HG02970 (cell line): ENCODE data around the gene SCNN1B.
"Not testable (repeated sequence)": the region's sequence is repeated elsewhere in the genome, so short reads cannot be mapped to it uniquely, and the experiment has no call there.

ENCODE experiments used
- ATAC-seq: cut with Tn5 transposase; IDR thresholded peaks from one replicate; pipeline ENCODE4 v1.9.1; 2021; ENCODE audit warnings: mild to moderate bottlenecking, moderate library complexity, moderate number of reproducible peaks; ENCODE audit not compliant: unreplicated experiment, low FRiP score

The SCNN1B gene

DNA sequence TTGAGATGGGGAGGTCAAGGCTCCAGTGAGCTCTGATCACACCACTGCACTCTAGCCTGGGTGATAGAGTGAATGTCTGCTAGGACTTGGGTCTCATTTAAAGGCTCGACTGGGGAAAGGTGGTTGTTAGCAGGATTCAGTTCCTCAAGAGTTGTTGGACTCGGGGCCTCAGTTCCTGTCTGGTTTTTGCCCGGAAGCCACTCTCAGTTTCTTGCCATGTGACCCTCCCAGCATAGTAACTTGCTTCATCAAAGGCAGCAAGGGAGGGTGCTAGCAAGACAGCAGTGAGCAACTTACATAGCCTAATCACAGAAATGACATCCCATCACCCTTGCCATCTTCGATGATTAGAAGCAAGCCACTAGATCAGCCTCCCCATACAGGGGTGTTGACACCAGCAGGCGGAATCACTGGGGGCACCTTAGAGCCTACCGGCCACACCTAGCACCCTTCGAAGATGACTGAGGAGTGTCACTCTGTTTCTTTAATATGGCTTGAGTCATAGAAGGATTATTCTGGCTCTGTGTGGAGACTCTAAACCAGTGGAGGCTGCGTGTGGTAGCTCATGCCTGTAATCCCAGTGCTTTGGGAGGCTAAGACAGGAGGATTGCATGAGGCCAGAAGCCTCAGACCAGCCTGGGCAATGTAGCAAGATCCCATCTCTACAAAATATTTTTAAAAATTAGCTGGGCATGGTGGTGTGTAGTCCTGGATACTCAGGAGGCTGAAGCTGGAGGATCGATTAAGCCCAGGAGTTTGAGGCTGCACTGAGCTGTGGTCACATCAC, 13.2 kb upstream of the SCNN1B start:
- ATAC-seq: no peak

DNA sequence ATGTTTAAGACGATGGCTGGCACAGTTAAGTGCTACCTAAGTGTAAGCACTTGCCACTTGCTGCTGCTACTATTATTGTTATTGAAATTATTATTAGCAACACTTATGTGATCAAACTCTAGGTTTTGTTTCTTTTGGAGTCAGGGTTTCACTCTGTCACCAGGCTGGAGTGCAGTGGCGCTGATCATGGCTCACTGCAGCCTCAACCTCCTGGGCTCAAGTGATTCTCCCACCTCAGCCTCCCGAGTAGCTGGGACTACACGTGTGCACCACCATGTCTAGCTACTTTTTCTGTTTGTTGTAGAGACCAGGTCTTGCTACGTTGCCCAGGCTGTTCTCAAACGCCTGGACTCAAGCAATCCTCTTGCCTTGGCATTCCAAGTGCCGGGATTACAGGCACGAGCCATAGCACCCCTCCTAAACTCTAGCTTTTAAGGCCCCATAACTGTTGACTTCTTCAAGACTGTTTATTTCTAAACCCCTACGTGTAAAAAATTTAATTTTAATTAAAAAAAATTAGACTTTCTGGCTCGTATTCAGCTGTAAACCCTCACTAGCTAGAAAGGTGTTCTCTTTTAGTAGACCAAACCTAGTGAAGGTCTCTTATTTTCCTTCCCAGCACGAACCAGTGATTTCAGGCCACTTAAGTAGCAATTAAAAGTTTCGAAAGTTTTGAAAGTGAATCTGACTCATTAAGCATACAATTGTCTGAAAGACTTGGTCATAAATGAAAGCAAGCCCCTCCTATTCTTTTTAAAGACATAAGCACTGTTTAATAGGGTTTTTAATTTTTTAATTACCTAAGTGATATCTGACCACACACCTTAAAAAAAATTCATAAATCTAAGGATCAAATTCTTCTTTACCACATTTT, 11.7 kb upstream of the SCNN1B start:
- ATAC-seq: no peak

DNA sequence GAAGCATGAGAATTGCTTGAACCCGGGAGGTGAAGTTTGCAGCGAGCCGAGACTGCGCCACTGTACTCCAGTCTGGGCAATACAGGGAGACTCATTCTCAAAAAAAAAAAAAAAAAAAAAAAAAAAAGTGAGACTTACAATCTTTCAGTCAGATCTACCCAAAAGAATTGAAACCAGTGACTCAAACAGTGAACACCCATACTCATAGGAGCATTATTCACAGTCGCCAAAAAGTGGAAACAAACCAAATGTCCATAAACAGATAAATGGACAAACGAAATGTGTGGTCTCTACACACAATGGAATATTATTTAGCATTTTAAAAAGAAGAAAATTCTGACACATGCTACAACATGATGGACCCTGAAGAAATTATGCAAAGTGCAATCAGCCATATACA, 9.1 kb upstream of the SCNN1B start:
- no peak for ATAC-seq

DNA sequence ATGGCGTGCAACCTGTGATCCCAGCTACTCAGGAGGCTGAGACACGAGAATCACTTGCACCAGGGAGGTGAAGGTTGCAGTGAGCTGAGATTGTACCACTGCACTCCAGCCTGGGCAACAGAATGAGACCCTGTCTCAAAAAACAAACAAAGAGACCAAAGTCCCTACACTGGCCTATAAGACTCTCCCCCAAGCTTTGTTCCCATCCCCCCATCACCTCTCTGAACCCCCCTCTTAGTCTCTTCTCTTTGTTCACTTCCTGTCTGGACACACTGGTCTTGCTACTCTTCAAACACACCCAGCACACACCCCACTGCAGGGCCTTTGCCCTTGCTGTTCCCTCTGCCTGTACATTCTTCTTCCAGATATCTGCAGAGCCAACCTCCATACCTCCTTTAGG, 7.8 kb upstream of the SCNN1B start:
- no peak for ATAC-seq

DNA sequence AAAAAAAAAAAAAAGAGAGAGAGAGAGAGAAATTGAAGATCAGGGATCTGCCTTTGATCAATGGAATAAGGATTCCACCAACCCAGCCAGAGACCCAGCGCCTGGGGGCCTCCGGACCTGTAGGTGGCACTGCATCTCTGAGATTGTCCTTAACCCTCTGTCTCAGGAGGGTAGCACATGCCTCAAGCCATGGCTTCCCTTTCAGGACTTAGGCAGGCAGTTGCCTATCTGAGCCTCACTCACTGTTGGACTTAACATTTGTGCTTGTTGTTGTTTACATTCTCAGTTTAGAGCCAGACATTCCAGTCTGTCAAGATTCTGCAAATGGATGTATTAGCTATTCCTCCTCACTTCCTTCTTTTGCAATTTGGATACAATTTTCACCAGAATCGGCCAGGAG, 5.1 kb upstream of the SCNN1B start:
- ATAC-seq: no peak

DNA sequence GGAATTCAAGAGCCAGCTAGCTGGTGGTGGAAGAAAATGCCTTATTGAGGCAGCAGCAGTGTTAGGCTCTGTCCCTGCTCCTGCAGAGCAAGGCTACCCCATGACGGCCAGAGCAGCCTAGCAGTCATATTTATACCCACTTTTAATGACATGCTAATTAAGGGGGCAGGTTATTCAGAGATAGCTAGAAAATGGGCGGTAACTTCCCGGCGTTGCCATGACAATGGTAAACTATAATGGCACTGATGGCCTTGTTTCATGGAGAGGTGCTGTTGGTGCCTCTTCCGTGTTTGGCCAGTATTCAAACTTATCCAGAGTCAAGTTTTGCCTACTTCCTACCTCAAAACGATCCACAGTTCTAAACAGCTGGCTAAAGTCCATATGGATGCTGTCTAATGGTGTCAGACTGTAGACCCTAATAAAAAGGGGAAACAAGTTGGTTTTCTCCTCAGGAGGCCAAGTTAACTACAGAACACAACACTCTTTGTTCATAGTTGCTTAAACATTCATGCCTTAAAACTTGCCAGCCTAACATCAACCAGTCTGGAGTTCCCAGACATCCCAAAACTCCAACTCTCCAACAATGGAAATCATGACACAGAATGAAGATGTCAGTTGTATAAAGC, 3.7 kb upstream of the SCNN1B start:
- ATAC-seq: no peak

DNA sequence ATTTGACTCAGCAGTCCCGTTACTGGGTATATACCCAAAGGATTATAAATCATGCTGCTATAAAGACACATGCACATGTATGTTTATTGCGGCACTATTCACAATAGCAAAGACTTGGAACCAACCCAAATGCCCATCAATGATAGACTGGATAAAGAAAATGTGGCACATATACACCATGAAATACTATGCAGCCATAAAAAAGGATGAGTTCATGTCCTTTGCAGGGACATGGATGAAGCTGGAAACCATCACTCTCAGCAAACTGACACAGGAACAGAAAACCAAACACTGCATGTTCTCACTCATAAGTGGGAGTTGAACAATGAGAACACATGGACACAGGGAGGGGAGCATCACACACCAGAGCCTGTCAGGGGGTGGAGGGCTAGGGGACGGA, 2.3 kb upstream of the SCNN1B start:
- ATAC-seq: not testable (repeated sequence)

DNA sequence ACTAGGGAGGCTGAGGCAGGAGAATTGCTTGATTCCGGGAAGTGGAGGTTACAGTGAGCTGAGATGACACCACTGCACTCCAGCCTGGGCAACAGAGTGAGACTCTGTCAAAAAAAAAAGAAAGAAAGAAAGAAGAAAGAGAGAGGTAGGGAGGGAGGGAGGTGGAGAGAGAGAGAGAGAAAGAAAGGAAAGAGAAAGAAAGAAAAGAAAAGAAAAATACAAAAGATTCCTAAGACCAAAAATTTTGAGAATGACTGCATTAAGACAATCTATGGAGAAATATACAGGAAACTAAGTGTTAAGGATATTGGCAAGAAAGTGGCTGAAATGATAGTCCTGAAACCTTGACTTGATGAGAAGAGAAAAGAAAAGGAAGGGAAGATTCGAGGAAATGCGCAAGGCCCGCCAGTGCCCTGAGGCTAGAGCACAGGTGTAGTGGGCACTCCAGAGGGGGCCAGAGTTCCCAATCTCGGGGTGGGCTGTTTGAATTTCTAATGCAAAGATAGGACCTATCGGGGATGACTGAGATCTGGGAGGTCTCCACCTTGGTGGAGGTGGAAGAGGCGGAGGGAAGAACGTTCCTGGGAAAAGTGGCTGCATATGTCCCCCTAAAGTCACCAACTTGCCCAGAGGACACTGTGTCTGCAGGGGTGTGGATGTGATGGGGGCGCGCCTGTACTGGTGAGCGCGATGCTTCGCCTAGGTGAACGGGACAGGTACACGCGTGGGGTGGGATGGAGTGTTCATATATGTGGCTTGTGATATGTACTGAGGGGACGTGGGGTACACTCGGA, 654 bp upstream of the SCNN1B start:
- ATAC-seq: no peak

DNA sequence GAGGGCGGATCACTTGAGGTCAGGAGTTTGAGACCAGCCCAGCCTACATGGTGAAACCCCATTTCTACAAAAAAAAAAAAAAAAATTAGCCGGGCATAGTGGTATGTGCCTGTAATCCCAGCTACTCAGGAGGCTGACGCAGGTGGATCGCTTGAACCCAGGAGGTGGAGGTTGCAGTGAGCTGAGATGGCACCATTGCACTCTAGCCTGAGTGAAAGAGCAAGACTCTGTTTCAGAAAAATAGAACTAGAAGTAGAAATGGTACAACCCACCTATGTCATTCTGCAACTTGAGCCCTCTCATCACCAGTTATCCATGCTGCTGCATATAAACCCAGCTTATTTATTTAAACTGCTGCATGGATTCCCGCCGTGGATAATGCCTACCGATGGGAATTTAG, 1.6 kb downstream of the SCNN1B start:
- no peak for ATAC-seq

DNA sequence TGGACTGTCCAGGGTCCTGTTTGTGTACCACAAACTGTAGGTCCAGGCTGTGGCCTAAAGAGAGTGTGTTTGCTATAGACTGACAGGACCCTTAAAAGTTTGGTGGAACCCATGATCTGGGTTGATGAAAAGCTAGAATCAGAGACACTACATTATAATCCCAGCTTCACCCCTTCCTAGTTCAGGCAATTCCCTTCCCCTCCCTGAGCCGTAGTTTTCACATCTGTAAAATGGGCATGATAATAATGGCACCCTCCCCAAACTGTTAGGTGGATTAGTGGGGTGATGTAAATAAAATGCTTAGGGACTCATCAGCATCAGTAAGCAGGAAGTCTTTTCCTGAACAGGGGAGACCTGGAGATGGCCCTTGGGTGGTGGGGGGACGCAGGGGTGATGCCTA, 2.5 kb downstream of the SCNN1B start:
- no peak for ATAC-seq

DNA sequence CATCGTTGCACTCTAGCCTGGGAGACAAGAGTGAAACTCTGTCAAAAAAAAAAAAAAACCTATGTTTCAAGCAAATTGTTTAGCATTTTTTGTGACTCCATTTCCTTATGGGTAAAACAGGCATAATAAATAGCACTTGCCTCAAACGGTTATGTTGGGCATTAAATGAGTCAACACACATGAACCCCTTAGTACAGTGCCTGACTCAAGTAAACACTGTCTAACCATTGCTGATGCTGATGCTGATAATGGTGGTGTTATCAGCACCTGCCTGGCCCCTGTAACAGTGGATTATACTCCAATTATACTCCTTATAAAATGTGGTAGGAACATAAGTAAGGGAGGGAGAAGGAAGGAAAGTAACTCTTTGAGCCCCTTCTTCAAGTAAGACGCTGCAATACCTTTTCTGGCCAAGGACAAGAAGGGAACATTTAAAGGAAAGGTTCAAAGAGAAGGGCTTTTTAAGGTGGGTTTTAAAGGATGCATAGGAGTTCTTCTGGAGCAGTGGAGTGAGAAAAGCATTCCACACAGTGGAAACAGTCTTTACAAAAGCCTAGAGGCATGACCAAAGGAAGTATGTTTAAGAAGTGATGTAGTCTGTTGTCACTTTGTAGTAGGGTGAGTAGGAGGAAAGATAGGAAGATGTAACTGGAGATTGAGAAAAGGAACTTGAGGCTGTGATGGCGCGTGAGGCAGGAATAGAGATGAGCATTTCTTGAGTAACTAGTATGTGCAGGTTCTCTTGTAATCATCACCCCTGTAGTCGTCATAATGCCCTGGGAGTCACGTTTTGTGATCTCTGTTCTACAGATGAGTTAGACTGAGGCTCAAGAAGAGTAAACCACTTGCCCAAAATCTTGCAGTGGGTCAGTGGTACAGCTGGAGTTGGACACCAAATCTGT, 4.3 kb downstream of the SCNN1B start:
- ATAC-seq: no peak

DNA sequence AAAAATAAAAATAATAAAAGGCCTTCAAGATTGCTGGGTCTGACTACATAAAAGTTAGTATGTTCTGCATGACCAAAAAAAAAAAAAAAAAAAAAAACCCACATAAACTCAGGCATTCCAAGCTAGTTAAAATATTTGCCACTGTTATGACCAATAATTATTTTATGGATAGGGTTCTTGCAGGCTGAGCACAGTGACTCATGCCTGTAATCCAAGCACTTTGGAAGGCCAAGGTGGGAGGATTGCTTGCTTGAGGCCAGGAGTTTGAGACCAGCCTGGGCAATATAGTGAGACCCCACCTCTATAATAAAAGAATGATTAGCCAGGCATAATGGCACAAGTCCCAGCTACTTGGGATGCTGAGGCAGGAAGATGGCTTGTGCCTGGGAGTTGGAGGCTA, 8.1 kb downstream of the SCNN1B start:
- no peak for ATAC-seq

DNA sequence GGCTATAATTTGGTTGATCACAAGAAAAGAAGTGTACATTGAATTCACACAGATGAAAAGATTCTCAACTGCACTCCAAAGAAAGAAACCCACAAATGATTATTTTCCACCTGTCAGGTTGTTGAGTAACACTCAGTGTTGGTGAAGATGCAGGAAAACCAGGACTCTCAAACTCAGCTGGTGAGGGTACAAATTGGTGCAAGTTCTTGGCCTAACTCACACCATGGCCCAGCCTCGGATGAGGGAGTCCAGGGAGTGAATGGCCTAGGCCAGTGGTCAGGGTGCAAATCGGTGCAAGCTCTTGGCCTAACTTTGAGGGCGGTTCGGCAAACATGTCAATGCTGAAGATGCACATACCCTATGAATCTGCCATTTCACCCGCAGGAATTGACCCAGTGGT, 8.6 kb downstream of the SCNN1B start:
- no peak for ATAC-seq

DNA sequence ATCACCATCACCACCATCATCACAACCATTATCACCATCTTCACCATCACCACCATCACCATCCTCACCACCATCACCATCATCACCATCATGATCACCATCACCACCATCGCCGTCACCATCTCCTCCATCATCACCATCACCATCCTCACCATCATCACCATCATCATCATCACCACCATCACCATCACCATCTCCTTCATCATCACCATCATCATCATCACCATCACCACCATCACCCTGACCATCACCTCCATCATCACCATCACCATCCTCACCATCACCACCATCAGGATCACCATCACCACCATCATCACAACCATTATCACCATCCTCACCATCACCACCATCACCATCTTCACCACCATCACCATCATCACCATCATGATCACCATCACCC, 14.1 kb downstream of the SCNN1B start:
- ATAC-seq: no peak

DNA sequence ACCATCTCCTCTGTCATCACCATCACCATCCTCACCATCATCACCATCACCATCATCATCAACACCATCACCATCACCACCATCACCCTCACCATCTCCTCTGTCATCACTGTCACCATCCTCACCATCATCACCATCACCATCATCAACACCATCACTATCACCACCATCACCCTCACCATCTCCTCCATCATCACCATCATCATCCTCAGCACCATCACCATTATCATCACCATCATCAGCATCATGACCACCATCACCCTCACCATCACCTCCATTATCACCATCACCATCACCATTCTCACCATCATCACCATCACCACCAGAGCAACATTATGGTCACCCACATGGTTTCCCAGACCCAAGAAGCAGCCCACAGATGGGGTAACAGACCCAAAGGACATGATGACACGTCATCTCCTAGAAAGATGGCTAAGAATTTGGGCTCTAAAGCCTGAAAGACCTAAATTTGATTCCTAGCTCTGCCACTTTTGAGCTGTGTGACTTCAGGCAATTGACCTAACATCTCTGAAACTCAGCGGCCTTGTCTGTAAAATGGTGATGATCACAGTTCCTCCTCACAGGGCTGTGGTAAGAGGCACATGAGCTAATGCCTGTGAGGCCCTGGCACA, 14.6 kb downstream of the SCNN1B start:
- no peak for ATAC-seq

DNA sequence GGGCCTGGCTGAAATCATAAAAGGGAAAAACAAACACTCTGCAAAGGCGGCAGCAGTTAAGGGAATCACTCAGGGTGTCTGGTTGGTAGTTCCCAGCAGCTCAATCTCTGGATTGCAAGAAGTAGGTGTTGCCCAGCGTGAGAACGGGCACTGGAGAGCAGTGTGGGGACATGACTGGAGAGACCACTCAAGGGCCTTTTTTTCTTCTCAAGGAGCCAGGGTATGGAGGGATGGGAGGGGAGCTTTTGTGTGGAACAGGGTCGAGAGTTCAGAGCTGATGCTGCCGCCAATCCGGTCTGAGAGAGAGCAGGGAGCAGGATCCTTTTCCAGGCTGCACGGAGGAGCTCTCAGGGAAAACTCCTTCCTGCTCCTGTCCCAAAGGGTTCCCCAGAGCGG, 15.2 kb downstream of the SCNN1B start:
- ATAC-seq: no peak

DNA sequence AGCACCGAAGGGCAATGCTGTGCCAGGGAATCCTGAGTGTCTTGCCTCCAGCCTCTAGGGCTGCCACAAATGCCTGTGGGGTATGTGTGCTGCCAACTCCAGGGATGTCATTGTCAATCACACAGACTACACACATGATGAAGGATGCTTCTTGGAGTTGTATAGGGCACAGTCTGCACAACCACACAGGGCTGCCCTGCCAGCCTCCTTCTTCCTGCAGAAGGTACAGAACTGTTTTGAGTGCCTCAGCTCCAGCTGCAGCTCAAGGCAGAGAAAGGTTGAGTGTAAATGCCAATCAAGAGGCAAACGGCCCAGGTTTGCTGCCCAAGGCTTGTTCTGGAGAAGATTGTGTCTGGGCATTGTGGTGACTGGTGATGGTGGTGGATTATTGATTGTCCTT, 15.6 kb downstream of the SCNN1B start:
- no peak for ATAC-seq

DNA sequence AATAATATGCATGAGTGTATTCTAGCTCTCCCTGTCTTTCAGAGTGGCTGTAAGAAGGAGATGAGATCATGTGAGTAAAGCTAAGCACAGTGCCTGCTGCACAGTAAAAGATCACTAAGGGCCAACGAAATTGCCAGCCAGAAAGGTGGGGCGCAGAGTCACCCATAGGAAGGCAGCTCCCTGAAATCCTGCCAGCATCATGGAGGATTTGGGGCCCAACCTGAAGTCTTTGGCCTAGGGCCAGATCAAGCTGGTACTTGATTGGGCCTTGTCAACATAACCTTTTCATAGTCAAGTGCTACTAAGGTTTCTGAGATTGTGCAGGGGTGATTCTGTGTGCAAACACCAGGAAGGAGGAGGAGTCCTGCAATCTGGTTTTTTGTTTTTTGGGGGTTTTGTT, 16.5 kb downstream of the SCNN1B start:
- no peak for ATAC-seq
